Gastrocnemius medialis (tissue), 4 donors: ENCODE measurements around the gene ACTRT3. TPM values are rescaled to one million over a fixed set of nuclear protein-coding genes. Genes with fewer than 3 reads are reported as not detected.

ENCODE experiments used
- ATAC-seq, 2 donors: fragments of 150-250 bp; one replicate each; pipeline ENCODE4 v1.9.1; 2016
- DNase-seq, 2 donors: peaks; one replicate each; pipeline ENCODE4 v3.0.0-alpha.2; 2019
- H3K27ac ChIP-seq, 4 donors: fragments of 200-600 bp; sonication (generic); 1 replicate in 1 of 4; 2 replicates in 3 of 4; pipeline ENCODE4 v1.5.1; 2016 to 2018; ENCODE audit warnings: mild to moderate bottlenecking in 2 of 4, moderate library complexity in 1 of 4
- H3K27me3 ChIP-seq, 3 donors: fragments of 200-600 bp; sonication (generic) in 2 of 3; 1 replicate in 1 of 3; 2 replicates in 2 of 3; pipeline versions ENCODE4 v1.5.1 to v1.6.0; 2016 to 2019; ENCODE audit warnings: mild to moderate bottlenecking in 1 of 3, moderate library complexity in 1 of 3
- H3K36me3 ChIP-seq, 2 donors: fragments of 200-600 bp; sonication (generic) in 1 of 2; one replicate each; pipeline ENCODE4 v1.5.1; 2017 to 2018
- H3K4me1 ChIP-seq, 2 donors: fragments of 200-600 bp; sonication (generic) in 1 of 2; one replicate each; pipeline ENCODE4 v1.5.1; 2016 to 2017; ENCODE audit warnings: mild to moderate bottlenecking in 2 of 2
- H3K4me3 ChIP-seq, 4 donors: fragments of 200-600 bp; sonication (generic) in 3 of 4; 1 replicate in 1 of 4; 2 replicates in 3 of 4; pipeline ENCODE4 v1.5.1; 2016 to 2019; ENCODE audit warnings: mild to moderate bottlenecking in 2 of 4
- H3K9me3 ChIP-seq, 3 donors: fragments of 200-600 bp; sonication (generic) in 2 of 3; 1 replicate in 1 of 3; 2 replicates in 2 of 3; pipeline ENCODE4 v1.5.1; 2016 to 2019
- POLR2A ChIP-seq, 2 donors: fragments of 450-650 bp; IDR thresholded peaks; one replicate each; pipeline ENCODE4 v1.6.1; 2017; ENCODE audit warnings: antibody characterized with exemption in 2 of 2, mild to moderate bottlenecking in 2 of 2, moderate library complexity in 2 of 2
- in situ Hi-C, 4 donors: fragments of 200-750 bp; cut with MboI; loops; one replicate each; pipeline versions ENCODE4 v1.15.0 to v1.8.0; 2017; ENCODE audit warnings: low sequenced_read_pairs in 4 of 4
- intact Hi-C: fragments of 100-400 bp; cut with DNase I; formaldehyde crosslinking; loops from one replicate; pipeline ENCODE4 v1.15.1; 2023; ENCODE audit warnings: low total_unique reads
- total RNA-seq, 4 donors: library from RNA; depleted of rRNA; stranded (reverse); fragments of >200 nt; gene quantifications; one replicate each; pipeline versions ENCODE4 v1.1.0 to v1.2.3, GENCODE V29; 2016
- TF ChIP-seq, protein P1 (sequence below), 5 experiments: fragments of 450-650 bp in 3 of 5; fragments of 200-600 bp in 2 of 5; sonication (generic) in 2 of 5; IDR thresholded peaks in 4 of 5; conservative IDR thresholded peaks in 1 of 5; 1 replicate in 4 of 5; 2 replicates in 1 of 5; pipeline ENCODE4 v1.5.1; 2016 to 2019; ENCODE audit warnings: antibody characterized with exemption in 5 of 5, mild to moderate bottlenecking in 3 of 5, moderate library complexity in 3 of 5

The ACTRT3 gene
- total RNA-seq, 4 donors from 2014 or later = 0.38 to 5.8 (median 0.92) TPM

DNA sequence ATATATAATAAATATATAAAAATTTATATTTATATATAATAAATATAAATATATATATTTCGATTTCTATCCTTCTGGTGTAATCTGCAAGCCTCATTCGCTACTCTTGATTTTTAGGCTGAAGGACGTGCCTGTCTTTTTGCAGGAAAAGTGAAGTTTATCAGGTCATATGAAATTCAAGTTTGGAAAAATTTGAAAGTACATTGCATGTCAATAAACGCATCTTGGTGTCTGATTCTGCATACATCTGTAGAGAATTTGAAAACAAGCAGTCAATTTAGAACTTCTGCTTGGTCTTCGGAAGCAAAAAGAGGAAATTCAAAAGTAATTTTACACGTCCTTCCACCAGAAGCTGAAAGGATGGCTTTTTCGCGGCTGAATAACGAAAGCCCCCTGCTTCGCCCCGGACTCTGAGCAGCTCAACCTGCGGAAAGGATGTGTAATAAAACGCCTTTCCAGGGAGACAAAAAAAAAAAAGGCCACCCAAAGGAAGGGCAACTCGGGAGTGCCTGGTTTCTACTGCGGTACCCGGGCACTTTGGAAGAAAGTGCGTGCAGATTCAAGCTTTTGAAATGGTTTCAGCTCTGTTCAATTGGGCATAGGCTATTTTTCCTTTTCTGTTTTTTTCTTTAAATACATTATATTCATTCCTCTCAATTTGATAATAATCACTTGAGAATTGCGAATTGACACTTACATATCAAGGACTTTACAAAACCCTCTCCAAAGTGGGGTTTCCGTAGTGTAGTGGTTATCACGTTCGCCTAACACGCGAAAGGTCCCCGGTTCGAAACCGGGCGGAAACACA lies 2.3 kb upstream of the ACTRT3 start:
- ATAC-seq = peak; percentile 41 to 47
- intact Hi-C loops (loop anchor here (1.0 to 5.0 kb wide), 4 partner anchors 196 to 585 kb away; partner anchors contain the start of genes PHC3, PRKCI, SEC62 and SKIL), in situ Hi-C loops (loop anchor here in 2 of 4 donors (10.0 to 25.0 kb wide), 2 partner anchors 193 to 591 kb away; partner anchors contain the start of genes SEC62 (in 1 of the 2) and SKIL (in 1 of the 2))
- Histone ChIP-seq H3K4me3 (peak overlapping the region; percentile 76 to 99 (median 92)), H3K9me3 (no peaks in the 10 kb centered on the region), H3K27ac (peak overlapping the region; percentile 95 to 100 (median 97)), H3K4me1 (peaks cover 26 to 27% of the 10 kb centered on the region in 2 donors), H3K27me3 (no peaks in the 10 kb centered on the region), H3K36me3 (peaks cover 0 to 19% of the 10 kb centered on the region in 2 donors)
- peak in 1 of 2 donors; percentile 18 for DNase-seq
- no peak for TF ChIP-seq POLR2A (IDR thresholded peaks at IDR 0.05)
- TF ChIP-seq, protein P1, sequence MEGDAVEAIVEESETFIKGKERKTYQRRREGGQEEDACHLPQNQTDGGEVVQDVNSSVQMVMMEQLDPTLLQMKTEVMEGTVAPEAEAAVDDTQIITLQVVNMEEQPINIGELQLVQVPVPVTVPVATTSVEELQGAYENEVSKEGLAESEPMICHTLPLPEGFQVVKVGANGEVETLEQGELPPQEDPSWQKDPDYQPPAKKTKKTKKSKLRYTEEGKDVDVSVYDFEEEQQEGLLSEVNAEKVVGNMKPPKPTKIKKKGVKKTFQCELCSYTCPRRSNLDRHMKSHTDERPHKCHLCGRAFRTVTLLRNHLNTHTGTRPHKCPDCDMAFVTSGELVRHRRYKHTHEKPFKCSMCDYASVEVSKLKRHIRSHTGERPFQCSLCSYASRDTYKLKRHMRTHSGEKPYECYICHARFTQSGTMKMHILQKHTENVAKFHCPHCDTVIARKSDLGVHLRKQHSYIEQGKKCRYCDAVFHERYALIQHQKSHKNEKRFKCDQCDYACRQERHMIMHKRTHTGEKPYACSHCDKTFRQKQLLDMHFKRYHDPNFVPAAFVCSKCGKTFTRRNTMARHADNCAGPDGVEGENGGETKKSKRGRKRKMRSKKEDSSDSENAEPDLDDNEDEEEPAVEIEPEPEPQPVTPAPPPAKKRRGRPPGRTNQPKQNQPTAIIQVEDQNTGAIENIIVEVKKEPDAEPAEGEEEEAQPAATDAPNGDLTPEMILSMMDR (IDR thresholded peaks at IDR 0.05 in 4 of 5, conservative IDR thresholded peaks at IDR 0.05 in 1 of 5) = no peak

DNA sequence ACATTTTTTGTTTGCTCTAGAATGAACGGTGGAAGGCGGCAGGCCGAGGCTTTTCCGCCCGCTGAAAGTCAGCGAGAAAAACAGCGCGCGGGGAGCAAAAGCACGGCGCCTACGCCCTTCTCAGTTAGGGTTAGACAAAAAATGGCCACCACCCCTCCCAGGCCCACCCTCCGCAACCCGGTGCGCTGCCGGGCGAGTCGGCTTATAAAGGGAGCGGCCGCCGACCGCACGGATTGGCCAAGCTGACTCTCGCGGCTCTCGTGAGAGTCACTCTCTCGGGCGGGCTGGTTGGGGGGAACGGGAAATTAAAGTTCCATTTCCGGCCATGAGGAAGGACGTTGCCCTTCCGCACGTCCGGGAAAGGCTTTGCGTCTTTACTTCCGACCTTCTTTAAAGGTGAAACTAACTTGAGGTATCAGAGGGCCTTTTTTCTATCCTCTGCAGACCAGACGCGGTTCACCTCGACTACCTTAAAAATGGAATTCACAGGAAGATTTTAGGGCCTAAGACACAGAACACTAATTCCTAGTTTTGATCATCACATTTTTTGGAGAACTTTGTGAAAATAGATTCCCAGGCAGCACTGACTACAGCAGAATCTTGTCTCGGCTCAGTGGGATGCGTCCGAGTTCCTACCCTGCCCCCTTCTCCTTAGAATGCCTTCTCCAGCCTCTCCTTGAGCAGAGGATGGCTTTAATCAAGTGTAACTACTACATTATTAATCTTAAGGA lies 4.3 kb downstream of the ACTRT3 start, which contains the start of gene TERC:
TSS of gene TERC (minus strand) at position 179 of the 731 bp plus-strand sequence.
- intact Hi-C loops (loop anchor here (10.0 kb wide), 1 partner anchor 620 kb away; no protein-coding TSS in a partner anchor), in situ Hi-C loops (loop anchor here in 1 of 4 donors (25.0 kb wide), 1 partner anchor 597 kb away; the partner anchor contains the start of gene SKIL)
- ATAC-seq = peak; percentile 94
- peak within 1 kb of the TSS; percentile 63 to 96 (median 93) for H3K4me3 ChIP-seq
- no peaks in the 10 kb centered on the region for H3K27me3 ChIP-seq
- peak within 1 kb of the TSS; percentile 85 to 96 (median 96) for H3K27ac ChIP-seq
- H3K4me1 ChIP-seq = peaks cover 0 to 17% of the 10 kb centered on the region in 2 donors
- H3K36me3 ChIP-seq = no peaks in the 10 kb centered on the region
- DNase-seq = peak; percentile 88 to 93
- H3K9me3 ChIP-seq = no peaks in the 10 kb centered on the region
- peak; percentile 97 to 99 for TF ChIP-seq POLR2A (IDR thresholded peaks at IDR 0.05)
- TF ChIP-seq, protein P1 (IDR thresholded peaks at IDR 0.05 in 4 of 5, conservative IDR thresholded peaks at IDR 0.05 in 1 of 5) = no peak

DNA sequence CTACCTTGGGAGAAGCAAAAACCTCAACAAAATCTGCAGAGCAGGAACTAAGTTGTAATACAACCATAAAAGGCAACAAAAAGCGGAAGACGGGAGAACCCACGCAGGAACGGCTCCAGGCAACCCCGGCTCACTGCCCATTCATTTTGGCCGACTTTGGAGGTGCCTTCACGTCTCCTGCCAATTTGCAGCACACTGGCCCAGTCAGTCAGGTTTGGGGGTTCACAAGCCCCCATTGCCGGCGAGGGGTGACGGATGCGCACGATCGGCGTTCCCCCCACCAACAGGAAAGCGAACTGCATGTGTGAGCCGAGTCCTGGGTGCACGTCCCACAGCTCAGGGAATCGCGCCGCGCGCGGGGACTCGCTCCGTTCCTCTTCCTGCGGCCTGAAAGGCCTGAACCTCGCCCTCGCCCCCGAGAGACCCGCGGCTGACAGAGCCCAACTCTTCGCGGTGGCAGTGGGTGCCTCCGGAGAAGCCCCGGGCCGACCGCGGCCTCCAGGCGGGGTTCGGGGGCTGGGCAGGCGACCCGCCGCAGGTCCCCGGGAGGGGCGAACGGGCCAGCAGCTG lies 5.0 kb downstream of the ACTRT3 start:
- in situ Hi-C loops = loop anchor here in 1 of 4 donors (25.0 kb wide), 1 partner anchor 598 kb away; the partner anchor contains the start of gene SKIL
- TF ChIP-seq, protein P1 (IDR thresholded peaks at IDR 0.05 in 4 of 5, conservative IDR thresholded peaks at IDR 0.05 in 1 of 5) = no peak
- no peak for TF ChIP-seq POLR2A (IDR thresholded peaks at IDR 0.05)

DNA sequence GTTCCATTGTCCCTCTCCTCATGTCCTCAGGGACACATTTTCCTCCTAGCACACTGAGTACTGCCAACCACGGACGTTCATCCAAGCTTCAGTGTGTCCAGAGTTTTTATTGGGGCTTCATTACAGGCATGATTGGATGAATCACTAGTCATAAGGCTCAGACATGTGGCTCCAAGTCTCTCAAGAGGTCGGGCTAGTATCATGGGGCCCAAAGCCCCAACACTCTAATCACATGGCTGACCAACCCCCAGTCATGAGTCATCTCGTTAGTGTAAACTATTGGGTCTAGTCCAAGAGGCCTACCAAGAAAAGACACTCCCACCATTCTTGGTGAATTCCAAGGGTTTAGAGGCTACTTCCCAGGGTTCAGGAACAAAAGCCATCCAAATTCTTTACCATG lies 8.9 kb downstream of the ACTRT3 start:
- ATAC-seq (no peak), DNase-seq (no peak)
- Histone ChIP-seq H3K4me1 (peaks cover 0 to 11% of the 10 kb centered on the region in 2 donors), H3K27ac (no peak overlapping the region), H3K9me3 (no peaks in the 10 kb centered on the region), H3K27me3 (peaks cover 0 to 6% (median 0%) of the 10 kb centered on the region in 3 donors), H3K4me3 (no peak overlapping the region), H3K36me3 (no peaks in the 10 kb centered on the region)
- in situ Hi-C loops (loop anchor here in 1 of 4 donors (25.0 kb wide), 1 partner anchor 602 kb away; the partner anchor contains the start of gene SKIL), intact Hi-C loops (loop anchor here (10.0 kb wide), 1 partner anchor 616 kb away; no protein-coding TSS in a partner anchor)
- TF ChIP-seq, protein P1 (IDR thresholded peaks at IDR 0.05 in 4 of 5, conservative IDR thresholded peaks at IDR 0.05 in 1 of 5) = no peak
- no peak for TF ChIP-seq POLR2A (IDR thresholded peaks at IDR 0.05)

More for the DNA sequence above, 5.0 kb downstream of the ACTRT3 start:
- Histone ChIP-seq H3K4me1 (peaks cover 0 to 11% of the 10 kb centered on the region in 2 donors), H3K4me3 (peak overlapping the region; percentile 63 to 96 (median 93)), H3K27ac (peak overlapping the region; percentile 85 to 96 (median 96)), H3K9me3 (no peaks in the 10 kb centered on the region), H3K27me3 (no peaks in the 10 kb centered on the region), H3K36me3 (no peaks in the 10 kb centered on the region)
- peak in 1 of 2 donors; percentile 42 for DNase-seq
- intact Hi-C loops = loop anchor here (10.0 kb wide), 1 partner anchor 620 kb away; no protein-coding TSS in a partner anchor
- peak; percentile 39 to 58 for ATAC-seq
